HepG2 (cell line): Measurements from ENCODE around the gene IPMK. TPM values are rescaled to one million over a fixed set of nuclear protein-coding genes. Genes with fewer than 3 reads are reported as not detected.

ENCODE experiments used
- ATRX ChIP-seq: sonication (generic); formaldehyde crosslinking; IDR thresholded peaks from 2 replicates; pipeline ENCODE4 v1.4.0; 2020; ENCODE audit warnings: missing genetic modification reagents, borderline replicate concordance
- CC2D1A ChIP-seq: sonication (generic); formaldehyde crosslinking; IDR thresholded peaks from 2 replicates; pipeline ENCODE4 v1.8.1; 2023; ENCODE audit warnings: mild to moderate bottlenecking, missing genetic modification reagents
- EED ChIP-seq: sonication (generic); formaldehyde crosslinking; IDR thresholded peaks from 2 replicates; pipeline ENCODE4 v1.5.0; 2020; ENCODE audit warnings: mild to moderate bottlenecking, missing genetic modification reagents
- ERF ChIP-seq: IDR thresholded peaks from 2 replicates; pipeline ENCODE4 v1.6.1; 2018; ENCODE audit warnings: missing biosample characterization, missing genetic modification reagents
- MTA1 ChIP-seq: sonication (generic); formaldehyde crosslinking; IDR thresholded peaks from 2 replicates; pipeline ENCODE4 v1.4.0; 2020; ENCODE audit warnings: missing genetic modification reagents, mild to moderate bottlenecking, borderline replicate concordance
- NR1H2 ChIP-seq: sonication (generic); formaldehyde crosslinking; IDR thresholded peaks from 2 replicates; pipeline ENCODE4 v1.8.1; 2022; ENCODE audit warnings: low read depth, missing genetic modification reagents, borderline replicate concordance
- NR2F6 ChIP-seq, 2 experiments: IDR thresholded peaks; 2 replicates each; pipeline ENCODE4 v1.6.1; 2016; ENCODE audit warnings: antibody characterized with exemption in 1 of 2, mild to moderate bottlenecking in 1 of 2
- RBAK ChIP-seq: sonication (generic); formaldehyde crosslinking; IDR thresholded peaks from 2 replicates; pipeline ENCODE4 v1.5.1; 2020; ENCODE audit warnings: mild to moderate bottlenecking, missing genetic modification reagents
- TBX3 ChIP-seq: fragments of 450-650 bp; IDR thresholded peaks from 2 replicates; pipeline ENCODE4 v1.6.1; 2017; ENCODE audit warnings: antibody characterized with exemption, mild to moderate bottlenecking, inconsistent platforms, borderline replicate concordance
- ZGPAT ChIP-seq: IDR thresholded peaks from 2 replicates; pipeline ENCODE4 v1.6.1; 2016; ENCODE audit warnings: mild to moderate bottlenecking
- ZHX1 ChIP-seq: sonication (generic); formaldehyde crosslinking; IDR thresholded peaks from 2 replicates; pipeline ENCODE4 v1.8.1; 2022; ENCODE audit warnings: low read depth, mild to moderate bottlenecking, missing genetic modification reagents
- ZHX2 ChIP-seq, 2 experiments: sonication (generic) in 1 of 2; formaldehyde crosslinking in 1 of 2; IDR thresholded peaks; 2 replicates each; pipeline versions ENCODE4 v1.6.1 to v1.9.0; 2014 to 2022; ENCODE audit warnings: antibody characterized with exemption in 1 of 2, borderline replicate concordance in 1 of 2, inconsistent platforms in 1 of 2, low read depth in 1 of 2, missing genetic modification reagents in 1 of 2
- ZNF512 ChIP-seq: sonication (generic); formaldehyde crosslinking; IDR thresholded peaks from 2 replicates; pipeline ENCODE4 v1.4.0; 2020; ENCODE audit warnings: mild to moderate bottlenecking, missing genetic modification reagents
- ZNF576 ChIP-seq: sonication (generic); formaldehyde crosslinking; IDR thresholded peaks from 2 replicates; pipeline ENCODE4 v1.4.0; 2020; ENCODE audit warnings: mild to moderate bottlenecking, missing genetic modification reagents
- polyA plus RNA-seq, 8 experiments: library from polyadenylated mRNA; depleted of rRNA in 3 of 8; stranded (reverse) in 7 of 8; unstranded in 1 of 8; fragments of >200 nt; fragmentation: Illumina TruSeq in 4 of 8; extraction: Trizol in 4 of 8; gene quantifications; 2 replicates each; pipeline versions ENCODE4 v1.2.1 to v1.2.3, GENCODE V29; 2011 to 2016; ENCODE audit warnings: low read depth in 4 of 8, missing spikeins in 1 of 8, mixed read lengths in 1 of 8; ENCODE audit not compliant: insufficient read depth in 1 of 8
- total RNA-seq, 5 experiments: library from RNA; depleted of rRNA; stranded (reverse); fragments of >200 nt; fragmentation: Illumina TruSeq; extraction: Trizol; gene quantifications; 2 replicates each; pipeline ENCODE4 v1.2.3, GENCODE V29; 2016; ENCODE audit warnings: low read depth in 1 of 5

IPMK gene
- total and polyA plus RNA-seq, 2 of the 13 experiments (the other 11 are each of a cell fraction or from before 2014, with no cell fraction given): 2.7 to 3.9 TPM

GRCh38 chr10:58268946-58269781 lies 1.5 kb upstream of the IPMK start, which contains the start of gene CISD1 (continued):
- TF ChIP-seq ZNF512 (CRISPR knock-in tag) (peak; percentile 24; the same call in 1 of the 2 replicates), ZHX2 (IDR thresholded peaks at IDR 0.05; ENCODE audit: low read depth) (peak; percentile 29; the same call in 1 of the 2 replicates), ZHX2 (CRISPR knock-in tag; IDR thresholded peaks at IDR 0.05; ENCODE audit: borderline replicate concordance) (peak; percentile 91), ZNF576 (CRISPR knock-in tag) (no peak; the same call in 1 of the 2 replicates), NR1H2 (CRISPR knock-in tag) (peak; percentile 83; the same call in 1 of the 2 replicates), ZGPAT (peak; percentile 99), CC2D1A (CRISPR knock-in tag) (0 out of 2 replicates have a peak, but pooled peaks have one; percentile 89), ZHX1 (CRISPR knock-in tag) (peak; percentile 78; the same call in 1 of the 2 replicates), NR2F6 (IDR thresholded peaks at IDR 0.05) (0 out of 2 replicates have a peak, but pooled peaks have one; percentile 32), NR2F6 (CRISPR knock-in tag; IDR thresholded peaks at IDR 0.05) (no peak; the same call in 1 of the 2 replicates), EED (CRISPR knock-in tag) (peak; percentile 94), RBAK (CRISPR knock-in tag) (no peak), MTA1 (peak; percentile 71; the same call in 1 of the 2 replicates), ATRX (CRISPR knock-in tag) (no peak), TBX3 (peak; percentile 48; the same call in 1 of the 2 replicates), ERF (peak; percentile 99)
